Trophoblast cell (in vitro differentiated cells and primary cell): Measurements from ENCODE around the gene ST3GAL2.

Experiments used
- DNase-seq, 2 donors: peaks; one replicate each; pipeline ENCODE4 v3.0.0-alpha.2; 2016
- H2AFZ ChIP-seq: 2 replicates; pipeline ENCODE4 v1.6.1; 2013; ENCODE audit warnings: low read length, moderate library complexity, mild to moderate bottlenecking; ENCODE audit not compliant: insufficient read depth, poor library complexity
- H2AK5ac ChIP-seq: 2 replicates; pipeline ENCODE4 v1.6.1; 2013; ENCODE audit warnings: mild to moderate bottlenecking, low read length
- H2BK120ac ChIP-seq: 2 replicates; pipeline ENCODE4 v1.6.1; 2013; ENCODE audit warnings: low read length, mild to moderate bottlenecking, moderate library complexity; ENCODE audit not compliant: insufficient read depth, poor library complexity
- H2BK12ac ChIP-seq: 2 replicates; pipeline ENCODE4 v1.6.1; 2013; ENCODE audit warnings: mild to moderate bottlenecking, low read length, moderate library complexity
- H2BK5ac ChIP-seq: 2 replicates; pipeline ENCODE4 v1.6.1; 2013; ENCODE audit warnings: low read length, low read depth, moderate library complexity, mild to moderate bottlenecking; ENCODE audit not compliant: poor library complexity
- H3K14ac ChIP-seq: 2 replicates; pipeline ENCODE4 v1.6.1; 2013; ENCODE audit warnings: mild to moderate bottlenecking, low read length
- H3K18ac ChIP-seq: 2 replicates; pipeline ENCODE4 v1.6.1; 2013; ENCODE audit warnings: mild to moderate bottlenecking, low read length
- H3K23ac ChIP-seq: 2 replicates; pipeline ENCODE4 v1.6.1; 2013; ENCODE audit warnings: low read length
- H3K27ac ChIP-seq: 2 replicates; pipeline ENCODE4 v1.5.1; 2013; ENCODE audit warnings: low read depth, mild to moderate bottlenecking, inconsistent platforms, low read length, moderate library complexity
- H3K27me3 ChIP-seq: 2 replicates; pipeline ENCODE4 v1.6.1; 2013; ENCODE audit warnings: inconsistent platforms, mild to moderate bottlenecking, low read length, moderate library complexity; ENCODE audit not compliant: insufficient read depth
- H3K36me3 ChIP-seq, 2 experiments: 1 replicate in 1 of 2; 2 replicates in 1 of 2; pipeline ENCODE4 v1.6.1; 2013; ENCODE audit warnings: low read length in 2 of 2, mild to moderate bottlenecking in 2 of 2, moderate library complexity in 1 of 2; ENCODE audit not compliant: insufficient read depth in 2 of 2, control insufficient read depth in 1 of 2
- H3K4ac ChIP-seq: 2 replicates; pipeline ENCODE4 v1.6.1; 2013; ENCODE audit warnings: low read depth, mild to moderate bottlenecking, low read length, moderate library complexity
- H3K4me1 ChIP-seq, 2 experiments: 1 replicate in 1 of 2; 2 replicates in 1 of 2; pipeline ENCODE4 v1.6.1; 2013; ENCODE audit warnings: low read length in 2 of 2, mild to moderate bottlenecking in 2 of 2, moderate library complexity in 1 of 2; ENCODE audit not compliant: insufficient read depth in 2 of 2, control insufficient read depth in 1 of 2
- H3K4me2 ChIP-seq: 2 replicates; pipeline ENCODE4 v1.6.1; 2013; ENCODE audit warnings: inconsistent platforms, mild to moderate bottlenecking, low read length, moderate library complexity
- H3K4me3 ChIP-seq: 2 replicates; pipeline ENCODE4 v1.5.1; 2013; ENCODE audit warnings: mild to moderate bottlenecking, low read depth, low read length, inconsistent platforms
- H3K79me1 ChIP-seq: one replicate; pipeline ENCODE4 v1.6.1; 2013; ENCODE audit warnings: low read length
- H3K79me2 ChIP-seq: 2 replicates; pipeline ENCODE4 v1.6.1; 2013; ENCODE audit warnings: low read length, mild to moderate bottlenecking; ENCODE audit not compliant: control insufficient read depth, insufficient read depth, poor library complexity
- H3K9ac ChIP-seq: 2 replicates; pipeline ENCODE4 v1.6.1; 2013; ENCODE audit warnings: mild to moderate bottlenecking, low read length
- H3K9me3 ChIP-seq: 2 replicates; pipeline ENCODE4 v1.6.1; 2013; ENCODE audit warnings: low read depth, mild to moderate bottlenecking, control low read depth, inconsistent platforms, low read length; ENCODE audit not compliant: insufficient read depth
- H4K12ac ChIP-seq: 2 replicates; pipeline ENCODE4 v1.6.1; 2013; ENCODE audit warnings: low read depth, mild to moderate bottlenecking, low read length, moderate library complexity
- H4K8ac ChIP-seq: 2 replicates; pipeline ENCODE4 v1.6.1; 2013; ENCODE audit warnings: low read depth, mild to moderate bottlenecking, low read length, moderate library complexity
- H4K91ac ChIP-seq: one replicate; pipeline ENCODE4 v1.6.1; 2013; ENCODE audit warnings: low read depth, mild to moderate bottlenecking, low read length, moderate library complexity
- WGBS: extraction: QIAGEN DNeasy Blood & Tissue Kit; methylation state at CpG from one replicate; pipeline ENCODE4 v1.1.7; 2013; ENCODE audit warnings: missing lambda C conversion rate; ENCODE audit not compliant: insufficient read length, insufficient coverage; ENCODE audit errors: extremely low coverage; 5-methylcytosine and 5-hydroxymethylcytosine counted together

Gene ST3GAL2

DNA sequence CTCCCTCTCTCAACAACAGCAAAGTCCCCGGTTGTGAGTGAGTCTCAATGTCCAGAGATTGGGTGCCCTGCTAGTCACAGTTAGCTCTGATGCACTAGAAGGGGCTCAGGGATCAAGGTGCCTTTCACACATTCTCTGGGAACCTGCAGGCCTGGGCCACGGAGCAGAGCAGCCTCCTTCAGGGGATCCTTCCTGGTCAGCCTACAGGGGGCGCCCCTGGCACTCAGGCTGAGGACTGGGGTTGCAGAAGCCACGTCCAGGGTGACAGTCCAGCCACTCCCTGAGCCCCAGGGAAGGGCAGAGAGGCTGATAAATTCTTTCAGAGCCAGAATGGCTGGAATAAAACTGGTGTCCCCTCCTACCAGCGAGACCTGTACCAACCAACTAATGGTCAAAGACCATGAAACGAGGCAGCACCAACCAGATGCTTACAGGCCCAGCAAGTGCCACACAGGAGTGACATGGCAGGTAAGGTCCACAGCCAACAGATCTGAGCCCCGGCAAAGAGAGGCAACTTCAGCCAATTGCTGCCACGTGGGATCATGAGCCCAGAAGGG lies 43.5 kb downstream of the ST3GAL2 start:
- Histone ChIP-seq H3K79me2 (no peaks in the 10 kb centered on the region), H4K91ac (no peak overlapping the region), H2BK12ac (peak overlapping the region; percentile 32), H4K12ac (no peak overlapping the region), H2AFZ (no peak overlapping the region), H3K9me3 (peaks cover 2% of the 10 kb centered on the region), H3K14ac (no peak overlapping the region), H3K36me3 (peaks cover 49 to 56% of the 10 kb centered on the region in 2 experiments), H3K79me1 (no peaks in the 10 kb centered on the region), H3K4ac (no peak overlapping the region), H2BK120ac (no peak overlapping the region), H3K4me2 (no peak overlapping the region), H2BK5ac (no peak overlapping the region), H3K4me3 (no peak overlapping the region), H3K27me3 (no peaks in the 10 kb centered on the region), H3K27ac (no peak overlapping the region), H3K4me1 (peaks cover 11 to 13% of the 10 kb centered on the region in 2 experiments), H3K18ac (no peak overlapping the region), H2AK5ac (no peak overlapping the region), H3K23ac (no peak overlapping the region), H4K8ac (no peak overlapping the region), H3K9ac (no peak overlapping the region)
- WGBS = no CpG with 5 or more reads among the region's 8 CpGs
- peak; percentile 57 to 65 for DNase-seq

DNA sequence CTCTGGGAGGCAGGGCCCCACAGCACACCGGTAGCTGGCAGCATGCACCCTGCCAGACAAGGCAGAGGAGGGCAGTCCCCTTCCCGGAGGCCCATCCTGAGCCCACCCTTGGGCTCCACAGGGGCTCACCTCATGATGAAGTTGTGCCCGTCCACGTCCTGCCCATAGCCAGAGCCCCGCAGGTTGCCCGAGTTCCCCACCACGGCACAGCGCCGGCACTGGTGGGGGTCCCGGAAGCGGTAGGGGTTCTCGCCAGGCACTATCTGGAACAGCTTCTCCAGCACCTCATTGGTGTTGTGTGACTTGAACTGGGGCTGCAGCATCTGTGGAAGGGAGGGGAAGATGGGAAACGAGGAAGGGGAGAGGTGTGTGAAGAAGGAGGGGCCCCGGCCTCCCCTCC lies 44.0 kb downstream of the ST3GAL2 start:
- Histone ChIP-seq H3K79me2 (no peaks in the 10 kb centered on the region), H3K4me2 (no peak overlapping the region), H3K79me1 (no peaks in the 10 kb centered on the region), H3K9ac (no peak overlapping the region), H2AK5ac (no peak overlapping the region), H4K91ac (no peak overlapping the region), H4K8ac (no peak overlapping the region), H2BK120ac (no peak overlapping the region), H3K9me3 (peaks cover 2% of the 10 kb centered on the region), H3K27ac (no peak overlapping the region), H3K36me3 (peaks cover 52 to 56% of the 10 kb centered on the region in 2 experiments), H3K18ac (no peak overlapping the region), H3K4me1 (peaks cover 5 to 8% of the 10 kb centered on the region in 2 experiments), H4K12ac (no peak overlapping the region), H3K4me3 (no peak overlapping the region), H2AFZ (no peak overlapping the region), H3K4ac (no peak overlapping the region), H2BK12ac (no peak overlapping the region), H3K23ac (no peak overlapping the region), H3K27me3 (no peaks in the 10 kb centered on the region), H2BK5ac (no peak overlapping the region), H3K14ac (no peak overlapping the region)
- WGBS = no CpG with 5 or more reads among the region's 14 CpGs
- no peak for DNase-seq

DNA sequence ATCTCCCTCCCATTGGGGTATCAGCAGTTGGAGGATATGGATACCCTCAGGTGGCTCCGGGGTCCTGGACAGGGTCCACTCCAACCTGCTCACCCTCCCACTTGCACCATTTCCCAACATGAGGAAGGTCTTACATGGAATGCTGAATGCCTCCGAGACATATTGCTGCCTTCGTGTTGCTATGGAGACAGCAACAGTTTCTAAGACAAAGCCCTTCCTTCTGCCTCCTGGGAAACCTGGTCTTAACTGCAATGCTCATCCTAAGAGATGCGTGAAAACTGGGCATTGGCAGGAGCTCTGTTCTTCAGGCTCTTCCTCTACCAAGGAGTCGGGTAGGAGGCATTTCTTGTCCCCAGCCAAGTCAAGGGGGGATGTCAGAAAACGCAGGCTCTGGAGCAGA lies 45.2 kb downstream of the ST3GAL2 start:
- no peak overlapping the region for H3K27ac ChIP-seq
- H3K79me1 ChIP-seq = no peaks in the 10 kb centered on the region
- H4K8ac ChIP-seq = no peak overlapping the region
- no peak overlapping the region for H3K14ac ChIP-seq
- no peak overlapping the region for H3K4me3 ChIP-seq
- H3K18ac ChIP-seq = no peak overlapping the region
- no peak overlapping the region for H2BK12ac ChIP-seq
- peaks cover 0 to 4% of the 10 kb centered on the region in 2 experiments for H3K4me1 ChIP-seq
- no peak for DNase-seq
- no peak overlapping the region for H3K4me2 ChIP-seq
- H3K9me3 ChIP-seq = peaks cover 2% of the 10 kb centered on the region
- no peak overlapping the region for H2AFZ ChIP-seq
- no peak overlapping the region for H4K12ac ChIP-seq
- H2BK5ac ChIP-seq = no peak overlapping the region
- H3K27me3 ChIP-seq = no peaks in the 10 kb centered on the region
- H3K4ac ChIP-seq = no peak overlapping the region
- H3K23ac ChIP-seq = no peak overlapping the region
- no peak overlapping the region for H4K91ac ChIP-seq
- peaks cover 46 to 51% of the 10 kb centered on the region in 2 experiments for H3K36me3 ChIP-seq
- no peak overlapping the region for H3K9ac ChIP-seq
- no peaks in the 10 kb centered on the region for H3K79me2 ChIP-seq
- no CpG with 5 or more reads among the region's 6 CpGs for WGBS
- no peak overlapping the region for H2BK120ac ChIP-seq
- no peak overlapping the region for H2AK5ac ChIP-seq

DNA sequence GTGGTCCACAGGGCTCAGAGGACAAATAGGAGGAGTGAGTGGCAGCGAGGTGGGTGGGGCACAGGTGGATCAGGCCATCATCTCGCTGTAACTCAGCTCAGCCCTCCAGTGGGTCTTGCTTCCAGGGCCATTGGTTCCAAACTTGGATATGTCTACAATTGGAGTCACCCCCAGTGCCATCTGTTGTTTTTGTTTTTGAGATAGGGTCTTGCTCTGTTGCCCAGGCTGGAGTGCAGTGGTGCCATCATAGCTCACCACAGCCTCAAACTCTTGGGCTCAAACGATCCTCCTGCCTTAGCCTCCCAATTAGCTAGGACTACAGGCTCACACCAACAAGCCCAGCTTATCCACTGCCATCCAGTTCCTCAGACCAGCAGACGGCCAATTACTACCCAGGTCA lies 46.3 kb downstream of the ST3GAL2 start:
- WGBS = no CpG with 5 or more reads among the region's 4 CpGs
- H2AK5ac ChIP-seq = no peak overlapping the region

More for the DNA sequence above, 46.3 kb downstream of the ST3GAL2 start:
- Histone ChIP-seq H3K79me2 (no peaks in the 10 kb centered on the region), H3K18ac (peak overlapping the region; percentile 19), H3K23ac (no peak overlapping the region), H3K4me1 (peaks cover 0 to 4% of the 10 kb centered on the region in 2 experiments), H3K9ac (no peak overlapping the region), H2BK12ac (no peak overlapping the region), H3K27me3 (no peaks in the 10 kb centered on the region), H3K36me3 (peaks cover 47 to 49% of the 10 kb centered on the region in 2 experiments), H4K8ac (no peak overlapping the region), H4K12ac (no peak overlapping the region), H3K9me3 (peaks cover 2% of the 10 kb centered on the region), H4K91ac (no peak overlapping the region), H2BK120ac (no peak overlapping the region), H3K4me3 (no peak overlapping the region), H2BK5ac (no peak overlapping the region), H3K4me2 (no peak overlapping the region), H2AFZ (no peak overlapping the region), H3K4ac (no peak overlapping the region), H3K14ac (no peak overlapping the region), H3K27ac (no peak overlapping the region), H3K79me1 (no peaks in the 10 kb centered on the region)
- DNase-seq = no peak
